Fibroblast of pulmonary artery (primary cell): ENCODE measurements around the gene NFAT5.

Experiments used
- DNase-seq: peaks from one replicate; pipeline ENCODE4 v3.0.0-alpha.2; 2010; ENCODE audit warnings: low read depth
- H3K4me3 ChIP-seq: replicated peaks from 2 replicates; pipeline ENCODE4 v1.5.1; 2011; ENCODE audit warnings: low read depth, mild to moderate bottlenecking, control low read depth, low read length, moderate library complexity
- TF ChIP-seq, protein P1 (sequence below): IDR thresholded peaks from 2 replicates; pipeline ENCODE4 v1.5.1; 2011; ENCODE audit warnings: mild to moderate bottlenecking, control low read depth, low read length, inconsistent platforms; ENCODE audit errors: missing control alignments

NFAT5 gene

DNA sequence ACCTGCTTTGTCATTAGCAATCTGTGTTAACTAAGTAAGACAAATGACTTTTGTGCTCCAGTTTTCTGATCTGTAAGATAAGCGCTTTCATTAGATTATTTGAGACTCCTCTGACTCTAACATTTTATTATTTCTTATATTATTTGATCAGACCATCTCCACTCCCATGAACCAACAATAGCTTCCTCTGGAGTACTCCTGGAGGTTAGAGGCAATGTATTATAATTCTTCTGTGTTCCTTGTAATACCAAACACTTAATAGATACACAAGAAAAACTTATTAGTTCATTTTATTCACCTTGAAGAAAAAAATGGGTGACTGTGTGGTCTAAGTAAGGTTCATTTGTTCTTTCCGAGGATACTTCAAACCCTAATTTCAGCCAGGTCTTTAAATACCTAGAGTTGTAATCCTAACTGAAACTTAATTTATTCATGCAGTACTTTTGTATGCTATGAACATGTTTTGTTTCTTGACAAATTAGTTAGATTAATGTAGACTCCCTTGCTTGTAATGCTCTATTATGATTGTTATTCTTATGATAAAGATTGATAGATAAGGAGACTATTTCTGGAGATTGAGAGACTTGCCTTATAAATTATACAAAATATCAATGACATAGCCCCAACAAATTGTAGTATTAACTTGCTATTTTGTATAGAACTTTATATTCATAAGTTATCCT lies 106.7 kb downstream of the NFAT5 start:
- TF ChIP-seq, protein P1, sequence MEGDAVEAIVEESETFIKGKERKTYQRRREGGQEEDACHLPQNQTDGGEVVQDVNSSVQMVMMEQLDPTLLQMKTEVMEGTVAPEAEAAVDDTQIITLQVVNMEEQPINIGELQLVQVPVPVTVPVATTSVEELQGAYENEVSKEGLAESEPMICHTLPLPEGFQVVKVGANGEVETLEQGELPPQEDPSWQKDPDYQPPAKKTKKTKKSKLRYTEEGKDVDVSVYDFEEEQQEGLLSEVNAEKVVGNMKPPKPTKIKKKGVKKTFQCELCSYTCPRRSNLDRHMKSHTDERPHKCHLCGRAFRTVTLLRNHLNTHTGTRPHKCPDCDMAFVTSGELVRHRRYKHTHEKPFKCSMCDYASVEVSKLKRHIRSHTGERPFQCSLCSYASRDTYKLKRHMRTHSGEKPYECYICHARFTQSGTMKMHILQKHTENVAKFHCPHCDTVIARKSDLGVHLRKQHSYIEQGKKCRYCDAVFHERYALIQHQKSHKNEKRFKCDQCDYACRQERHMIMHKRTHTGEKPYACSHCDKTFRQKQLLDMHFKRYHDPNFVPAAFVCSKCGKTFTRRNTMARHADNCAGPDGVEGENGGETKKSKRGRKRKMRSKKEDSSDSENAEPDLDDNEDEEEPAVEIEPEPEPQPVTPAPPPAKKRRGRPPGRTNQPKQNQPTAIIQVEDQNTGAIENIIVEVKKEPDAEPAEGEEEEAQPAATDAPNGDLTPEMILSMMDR, result no peak
- H3K4me3 ChIP-seq, result no peak overlapping the region

DNA sequence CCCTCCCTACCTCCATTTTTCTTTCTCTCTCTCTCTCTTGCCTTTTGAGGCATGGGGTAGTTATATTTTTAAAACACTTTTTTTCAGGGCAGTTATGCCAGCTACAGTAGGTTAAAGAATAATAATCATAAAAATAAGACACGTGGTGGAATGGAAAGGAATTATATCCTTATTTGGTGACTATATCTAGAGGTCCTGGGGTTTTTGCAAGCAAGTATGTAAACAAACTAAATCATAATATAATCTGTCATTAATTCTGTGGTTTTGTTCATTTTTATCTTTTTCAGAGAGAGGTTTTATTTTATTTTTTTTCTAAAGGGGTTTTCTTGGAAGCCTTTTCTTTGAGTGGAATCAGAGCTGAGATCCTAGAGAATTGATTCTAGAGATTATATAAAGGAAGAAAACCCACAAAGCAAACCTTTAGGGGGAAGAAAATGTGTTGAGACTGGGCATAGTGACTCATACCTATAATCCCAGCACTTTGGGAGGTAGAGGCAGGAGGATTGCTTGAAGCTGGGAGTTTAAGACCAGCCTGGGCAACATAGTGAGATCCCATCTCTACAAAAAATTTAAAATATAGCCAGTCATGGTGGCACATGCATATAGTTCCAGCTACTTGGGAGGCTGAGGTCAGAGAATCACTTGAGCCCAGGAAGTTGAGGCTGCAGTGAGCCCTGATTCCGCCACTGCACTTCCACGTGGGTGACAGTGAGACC lies 107.4 kb downstream of the NFAT5 start:
- no peak for DNase-seq
- TF ChIP-seq, protein P1, result no peak
- no peak overlapping the region for H3K4me3 ChIP-seq

More for the DNA sequence above, 106.7 kb downstream of the NFAT5 start:
- DNase-seq, result no peak

DNA sequence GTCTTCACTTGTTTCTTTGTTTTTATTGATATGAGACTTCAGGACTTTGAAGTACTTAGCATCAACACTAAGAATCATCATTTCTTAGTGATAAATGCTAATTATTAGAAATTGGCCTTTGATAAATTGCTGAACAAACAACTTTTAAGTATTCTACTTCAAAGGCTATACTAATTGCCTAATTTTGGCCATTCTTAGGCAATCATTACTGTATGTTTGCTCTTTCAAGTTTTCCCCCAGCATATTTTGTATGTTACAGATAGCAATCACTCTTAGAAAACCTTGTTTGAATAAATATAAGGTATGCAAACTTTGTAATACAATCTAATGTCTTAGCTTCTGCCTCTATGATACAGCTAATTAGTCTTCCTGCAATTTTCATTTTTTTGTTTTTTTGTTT lies 114.6 kb downstream of the NFAT5 start:
- DNase-seq, result no peak
- no peak overlapping the region for H3K4me3 ChIP-seq
- TF ChIP-seq, protein P1, result no peak

DNA sequence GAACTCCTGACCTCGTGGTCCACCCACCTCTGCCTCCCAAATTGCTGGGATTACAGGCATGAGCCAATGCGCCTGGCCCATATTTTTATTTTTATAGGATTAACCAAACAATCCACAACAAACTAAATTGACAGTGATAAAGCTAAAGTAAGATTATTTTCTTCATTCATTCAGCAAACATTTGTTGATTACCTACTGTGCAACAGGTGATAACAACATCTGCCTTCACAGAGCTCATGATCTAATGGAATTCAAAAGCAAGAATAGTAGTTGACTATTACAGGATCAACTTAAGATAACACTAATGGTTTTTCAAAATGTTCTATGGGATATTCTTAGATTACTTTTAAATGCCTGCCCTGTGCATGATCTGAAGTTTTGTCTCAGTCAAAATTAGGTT lies 122.8 kb downstream of the NFAT5 start:
- TF ChIP-seq, protein P1, result no peak
- H3K4me3 ChIP-seq, result no peak overlapping the region
- no peak for DNase-seq

DNA sequence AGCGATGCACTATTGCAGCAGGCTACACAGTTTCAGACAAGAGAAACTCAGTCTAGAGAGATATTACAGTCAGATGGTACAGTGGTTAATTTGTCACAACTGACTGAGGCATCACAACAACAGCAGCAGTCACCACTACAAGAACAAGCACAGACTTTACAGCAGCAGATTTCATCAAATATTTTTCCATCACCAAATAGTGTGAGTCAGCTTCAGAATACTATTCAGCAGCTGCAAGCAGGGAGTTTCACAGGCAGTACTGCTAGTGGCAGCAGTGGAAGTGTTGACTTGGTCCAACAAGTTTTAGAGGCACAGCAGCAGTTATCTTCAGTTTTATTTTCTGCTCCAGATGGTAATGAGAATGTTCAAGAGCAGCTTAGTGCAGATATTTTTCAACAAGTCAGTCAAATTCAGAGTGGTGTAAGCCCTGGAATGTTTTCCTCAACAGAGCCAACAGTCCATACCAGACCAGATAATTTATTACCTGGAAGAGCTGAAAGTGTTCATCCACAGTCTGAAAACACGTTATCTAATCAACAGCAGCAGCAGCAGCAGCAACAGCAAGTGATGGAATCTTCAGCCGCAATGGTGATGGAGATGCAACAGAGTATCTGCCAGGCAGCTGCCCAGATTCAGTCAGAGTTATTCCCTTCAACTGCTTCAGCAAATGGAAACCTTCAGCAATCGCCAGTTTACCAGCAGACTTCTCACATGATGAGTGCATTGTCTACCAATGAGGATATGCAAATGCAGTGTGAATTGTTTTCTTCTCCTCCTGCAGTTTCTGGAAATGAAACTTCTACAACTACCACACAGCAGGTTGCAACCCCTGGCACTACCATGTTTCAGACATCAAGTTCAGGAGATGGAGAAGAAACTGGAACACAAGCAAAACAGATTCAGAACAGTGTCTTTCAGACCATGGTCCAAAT lies 126.5 kb downstream of the NFAT5 start:
- no peak overlapping the region for H3K4me3 ChIP-seq
- peak; percentile 29 for DNase-seq
- TF ChIP-seq, protein P1, result no peak

DNA sequence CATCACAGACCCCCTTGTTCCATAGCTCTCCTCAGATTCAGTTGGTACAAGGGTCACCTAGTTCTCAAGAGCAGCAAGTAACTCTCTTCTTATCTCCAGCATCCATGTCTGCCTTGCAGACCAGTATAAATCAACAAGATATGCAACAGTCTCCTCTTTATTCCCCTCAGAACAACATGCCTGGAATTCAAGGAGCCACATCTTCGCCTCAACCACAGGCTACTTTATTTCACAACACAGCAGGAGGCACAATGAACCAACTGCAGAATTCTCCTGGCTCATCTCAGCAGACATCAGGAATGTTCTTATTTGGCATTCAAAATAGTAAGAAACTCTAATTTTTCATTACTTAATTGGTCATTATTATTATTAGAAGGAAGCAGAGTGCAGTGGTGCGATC lies 128.2 kb downstream of the NFAT5 start:
- no peak overlapping the region for H3K4me3 ChIP-seq
- DNase-seq, result no peak
- TF ChIP-seq, protein P1, result no peak
